Lower leg skin (tissue), 3 donors: ENCODE results near the gene ISM2.

ENCODE experiments used
- CTCF ChIP-seq, 3 donors: fragments of 450-650 bp; IDR thresholded peaks; one replicate each; pipeline ENCODE4 v1.5.1; 2016; ENCODE audit warnings: antibody characterized with exemption in 3 of 3, mild to moderate bottlenecking in 3 of 3, moderate library complexity in 2 of 3
- POLR2A ChIP-seq, 2 donors: fragments of 450-650 bp; IDR thresholded peaks; one replicate each; pipeline ENCODE4 v1.6.1; 2016 to 2017; ENCODE audit warnings: antibody characterized with exemption in 2 of 2, mild to moderate bottlenecking in 1 of 2, moderate library complexity in 1 of 2

DNA sequence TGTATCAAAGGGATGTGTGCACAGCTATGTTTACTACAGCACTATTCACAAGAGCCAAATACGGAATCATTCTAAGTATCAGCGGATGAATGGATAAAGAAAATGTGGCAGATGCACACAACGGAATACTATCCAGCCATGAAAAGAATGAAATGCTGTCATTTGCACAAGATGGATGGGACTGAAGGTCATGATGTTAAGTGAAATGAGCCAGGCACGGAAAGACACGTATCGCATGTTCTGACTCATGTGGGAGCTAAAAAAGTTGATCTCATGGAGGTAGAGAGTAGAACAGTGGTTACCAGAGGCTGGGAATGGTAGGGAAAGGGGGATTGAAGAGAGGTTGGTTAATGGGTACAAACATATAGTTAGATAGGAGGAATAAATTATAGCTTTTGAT, 25.9 kb upstream of the ISM2 start:
- TF ChIP-seq CTCF (IDR thresholded peaks at IDR 0.05) = no peak
- no peak for TF ChIP-seq POLR2A (IDR thresholded peaks at IDR 0.05)
